Measurements from ENCODE around the gene GCNT4.

GCNT4 gene

GRCh38 chr5:75047356-75047755 lies 5.0 kb downstream of the GCNT4 start:
- TF ChIP-seq REST (IDR thresholded peaks at IDR 0.05; ENCODE audit: low read depth) (no peak), NFIC (IDR thresholded peaks at IDR 0.05) (no peak), RAD21 (IDR thresholded peaks at IDR 0.05; ENCODE audit: low read depth) (no peak), MAX (IDR thresholded peaks at IDR 0.05) (no peak), EP300 (IDR thresholded peaks at IDR 0.05; ENCODE audit: borderline replicate concordance) (no peak), CEBPB (IDR thresholded peaks at IDR 0.05) (no peak), FOXM1 (IDR thresholded peaks at IDR 0.05; ENCODE audit: borderline replicate concordance, low read depth) (no peak), TEAD4 (IDR thresholded peaks at IDR 0.05) (no peak), TCF12 (IDR thresholded peaks at IDR 0.05; ENCODE audit: low read depth) (no peak), EGR1 (IDR thresholded peaks at IDR 0.05) (no peak), YY1 (IDR thresholded peaks at IDR 0.05; ENCODE audit: low read depth) (no peak), TAF1 (IDR thresholded peaks at IDR 0.05; ENCODE audit: low read depth) (no peak), USF1 (IDR thresholded peaks at IDR 0.05) (no peak), ZBTB7A (IDR thresholded peaks at IDR 0.05; ENCODE audit: low read depth) (no peak), CREB1 (IDR thresholded peaks at IDR 0.05; ENCODE audit: low read depth) (no peak)

GRCh38 chr5:75046366-75047142 lies 5.8 kb downstream of the GCNT4 start:
- TF ChIP-seq NFIC (IDR thresholded peaks at IDR 0.05) (no peak), TEAD4 (IDR thresholded peaks at IDR 0.05) (no peak), MAX (IDR thresholded peaks at IDR 0.05) (no peak)

- TF ChIP-seq TEAD4 (IDR thresholded peaks at IDR 0.05) (no peak), CEBPB (IDR thresholded peaks at IDR 0.05) (no peak), ZBTB7A (IDR thresholded peaks at IDR 0.05; ENCODE audit: low read depth) (no peak), MAX (IDR thresholded peaks at IDR 0.05) (no peak), TAF1 (IDR thresholded peaks at IDR 0.05; ENCODE audit: low read depth) (no peak), NFIC (IDR thresholded peaks at IDR 0.05) (no peak), EGR1 (IDR thresholded peaks at IDR 0.05) (no peak), YY1 (IDR thresholded peaks at IDR 0.05; ENCODE audit: low read depth) (no peak), REST (IDR thresholded peaks at IDR 0.05; ENCODE audit: low read depth) (no peak), FOXM1 (IDR thresholded peaks at IDR 0.05; ENCODE audit: borderline replicate concordance, low read depth) (no peak), TCF12 (IDR thresholded peaks at IDR 0.05; ENCODE audit: low read depth) (no peak), RAD21 (IDR thresholded peaks at IDR 0.05; ENCODE audit: low read depth) (no peak), EP300 (IDR thresholded peaks at IDR 0.05; ENCODE audit: borderline replicate concordance) (no peak), USF1 (IDR thresholded peaks at IDR 0.05) (no peak)
Observed at GRCh38 chr5:75045071-75045470, 7.3 kb downstream of the GCNT4 start.

- TF ChIP-seq EGR1 (IDR thresholded peaks at IDR 0.05) = no peak
- TF ChIP-seq FOXM1 (IDR thresholded peaks at IDR 0.05; ENCODE audit: borderline replicate concordance, low read depth) = no peak
- no peak for TF ChIP-seq TCF12 (IDR thresholded peaks at IDR 0.05; ENCODE audit: low read depth)
- TF ChIP-seq REST (IDR thresholded peaks at IDR 0.05; ENCODE audit: low read depth) = no peak
- no peak for TF ChIP-seq YY1 (IDR thresholded peaks at IDR 0.05; ENCODE audit: low read depth)
- TF ChIP-seq NFIC (IDR thresholded peaks at IDR 0.05) = no peak
- no peak for TF ChIP-seq MAX (IDR thresholded peaks at IDR 0.05)
- no peak for TF ChIP-seq CREB1 (IDR thresholded peaks at IDR 0.05; ENCODE audit: low read depth)
- no peak for TF ChIP-seq EP300 (IDR thresholded peaks at IDR 0.05; ENCODE audit: borderline replicate concordance)
- TF ChIP-seq TEAD4 (IDR thresholded peaks at IDR 0.05) = no peak
- TF ChIP-seq USF1 (IDR thresholded peaks at IDR 0.05) = no peak
- no peak for TF ChIP-seq TAF1 (IDR thresholded peaks at IDR 0.05; ENCODE audit: low read depth)
- no peak for TF ChIP-seq RAD21 (IDR thresholded peaks at IDR 0.05; ENCODE audit: low read depth)
- no peak for TF ChIP-seq CEBPB (IDR thresholded peaks at IDR 0.05)
- no peak for TF ChIP-seq ZBTB7A (IDR thresholded peaks at IDR 0.05; ENCODE audit: low read depth)
Observed at GRCh38 chr5:75044406-75044805, 8.0 kb downstream of the GCNT4 start.
